Measurements from ENCODE around the gene LAMA4. TPM values are rescaled to one million over a fixed set of nuclear protein-coding genes. Genes with fewer than 3 reads are reported as not detected.

Gene LAMA4
- total RNA-seq, 4 donors from 2014 or later: 189 to 459 (median 376) TPM

DNA sequence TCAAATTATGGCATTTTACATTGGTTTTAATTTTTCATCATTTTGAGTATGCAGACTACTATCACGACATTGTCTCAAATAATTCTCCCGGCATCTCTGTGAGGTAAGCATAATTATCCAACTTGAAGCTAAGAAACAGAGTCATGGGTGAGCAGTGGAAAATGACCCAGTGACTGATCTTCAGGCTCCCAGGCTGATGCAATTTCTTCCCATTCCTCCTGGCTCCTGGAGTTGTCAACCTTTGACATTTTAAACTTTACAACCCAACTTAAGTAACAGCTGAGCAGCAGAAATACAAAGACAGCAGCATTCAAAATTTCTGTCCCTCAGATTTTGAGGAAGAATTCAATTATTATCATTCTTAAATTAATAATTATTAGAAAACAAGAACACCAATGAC lies 13.7 kb upstream of the LAMA4 start:
- ATAC-seq (ENCODE audit: low FRiP score) (peak; percentile 65), DNase-seq (ENCODE audit: low spot score) (no peak)
- TF ChIP-seq, protein P1, sequence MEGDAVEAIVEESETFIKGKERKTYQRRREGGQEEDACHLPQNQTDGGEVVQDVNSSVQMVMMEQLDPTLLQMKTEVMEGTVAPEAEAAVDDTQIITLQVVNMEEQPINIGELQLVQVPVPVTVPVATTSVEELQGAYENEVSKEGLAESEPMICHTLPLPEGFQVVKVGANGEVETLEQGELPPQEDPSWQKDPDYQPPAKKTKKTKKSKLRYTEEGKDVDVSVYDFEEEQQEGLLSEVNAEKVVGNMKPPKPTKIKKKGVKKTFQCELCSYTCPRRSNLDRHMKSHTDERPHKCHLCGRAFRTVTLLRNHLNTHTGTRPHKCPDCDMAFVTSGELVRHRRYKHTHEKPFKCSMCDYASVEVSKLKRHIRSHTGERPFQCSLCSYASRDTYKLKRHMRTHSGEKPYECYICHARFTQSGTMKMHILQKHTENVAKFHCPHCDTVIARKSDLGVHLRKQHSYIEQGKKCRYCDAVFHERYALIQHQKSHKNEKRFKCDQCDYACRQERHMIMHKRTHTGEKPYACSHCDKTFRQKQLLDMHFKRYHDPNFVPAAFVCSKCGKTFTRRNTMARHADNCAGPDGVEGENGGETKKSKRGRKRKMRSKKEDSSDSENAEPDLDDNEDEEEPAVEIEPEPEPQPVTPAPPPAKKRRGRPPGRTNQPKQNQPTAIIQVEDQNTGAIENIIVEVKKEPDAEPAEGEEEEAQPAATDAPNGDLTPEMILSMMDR (IDR thresholded peaks at IDR 0.05): no peak

DNA sequence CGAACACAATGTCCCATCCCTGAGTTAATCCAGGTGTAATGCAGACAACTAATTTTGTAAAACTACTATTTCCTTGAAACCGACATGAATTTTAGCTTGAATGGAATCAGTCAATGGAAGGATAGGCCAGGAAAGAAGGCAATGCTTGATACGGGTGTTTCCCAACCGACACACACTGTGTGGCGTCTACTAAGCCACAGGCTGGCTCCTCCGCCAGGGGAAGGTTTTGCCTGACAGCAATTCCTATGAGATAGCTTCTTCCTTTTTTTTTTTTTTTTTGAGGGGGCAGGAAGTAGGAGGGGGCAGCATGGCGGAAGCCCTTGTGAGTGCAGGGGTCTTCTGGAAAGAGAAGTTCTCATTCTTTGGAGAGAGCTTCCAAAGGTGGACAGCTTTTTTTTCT lies 12.0 kb upstream of the LAMA4 start:
- TF ChIP-seq, protein P1 (IDR thresholded peaks at IDR 0.05): no peak
- ATAC-seq (ENCODE audit: low FRiP score) (no peak), DNase-seq (ENCODE audit: low spot score) (no peak)

DNA sequence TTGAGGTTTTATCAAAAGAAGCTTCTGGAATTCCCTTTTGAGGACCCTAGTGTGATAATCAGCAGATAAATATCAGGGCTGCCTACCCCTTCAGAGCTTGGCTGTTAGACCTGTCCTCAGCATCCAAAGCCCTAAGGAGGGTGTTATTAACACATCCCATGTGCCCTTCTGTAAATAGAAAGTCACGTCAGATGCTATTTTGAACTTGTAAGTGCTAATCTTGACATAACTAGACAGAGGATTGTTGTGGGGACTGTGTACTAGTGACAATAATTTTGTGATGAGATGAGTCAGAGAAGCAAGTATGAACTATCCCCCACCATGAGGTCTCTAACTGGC lies 4.9 kb upstream of the LAMA4 start:
- DNase-seq (ENCODE audit: low spot score) (no peak), ATAC-seq (ENCODE audit: low FRiP score) (no peak)
- TF ChIP-seq, protein P1 (IDR thresholded peaks at IDR 0.05): no peak

DNA sequence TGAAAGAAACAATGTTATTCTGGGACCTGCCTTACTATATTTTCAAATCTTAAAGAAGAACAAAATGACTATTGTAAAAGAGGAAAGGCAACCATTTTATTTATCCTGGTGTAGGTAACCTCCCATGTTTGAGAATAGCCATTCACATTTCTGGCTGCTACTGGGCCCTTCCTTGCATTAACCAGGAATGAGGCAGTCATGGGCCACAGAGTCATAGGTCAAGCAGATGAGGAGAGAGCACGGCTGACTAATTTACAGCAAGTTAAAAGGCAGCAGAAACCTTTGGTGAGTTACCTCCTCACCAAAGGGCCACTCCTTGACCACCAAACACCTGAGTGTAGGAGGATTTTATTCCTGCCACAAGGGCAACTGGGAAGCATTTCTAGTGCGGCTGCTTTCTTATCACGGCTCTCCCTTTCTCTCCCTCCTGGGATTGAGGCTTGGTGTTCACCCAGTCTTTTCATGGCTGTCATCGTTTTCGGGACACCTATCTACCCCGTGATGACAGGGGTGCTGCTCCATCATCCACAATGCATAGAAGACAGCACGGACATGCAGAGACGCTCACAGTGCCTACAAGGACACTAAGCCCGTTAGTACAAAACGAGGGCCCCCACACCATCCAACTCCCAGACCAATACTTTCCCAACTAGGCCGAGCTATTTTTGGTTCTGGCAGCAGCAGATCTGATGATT lies 4.4 kb upstream of the LAMA4 start:
- ATAC-seq (ENCODE audit: low FRiP score) (no peak), DNase-seq (ENCODE audit: low spot score) (no peak)
- TF ChIP-seq, protein P1 (IDR thresholded peaks at IDR 0.05): no peak

DNA sequence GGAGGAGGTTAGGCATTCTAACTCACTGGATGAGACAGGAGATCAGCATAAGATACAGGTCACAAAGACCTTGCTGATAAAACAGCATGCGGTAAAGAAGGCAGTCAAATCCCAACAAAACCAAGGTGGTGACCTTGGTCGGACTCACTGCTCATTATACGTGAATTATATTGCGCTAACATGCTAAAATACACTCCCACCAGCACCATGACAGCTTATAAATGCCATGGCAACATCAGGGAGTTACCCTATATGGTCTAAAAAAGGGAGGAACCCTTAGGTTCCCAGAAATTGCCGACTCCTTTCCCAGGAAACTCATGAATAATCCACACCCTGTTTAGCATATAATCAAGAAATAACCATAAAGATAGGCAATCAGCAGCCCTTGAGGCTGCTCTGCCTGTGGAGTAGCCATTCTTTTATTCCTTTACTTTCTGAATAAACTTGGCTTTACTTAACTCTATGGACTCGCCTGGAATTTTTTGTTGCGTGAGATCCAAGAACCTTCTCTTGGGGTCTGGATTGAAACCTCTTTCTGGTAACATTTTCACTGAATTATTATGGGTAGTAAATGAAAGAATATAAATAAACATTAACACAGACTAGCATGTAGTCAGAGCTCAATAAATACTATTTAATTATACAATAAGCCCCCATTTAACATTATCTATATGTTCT lies 3.0 kb upstream of the LAMA4 start:
- TF ChIP-seq, protein P1 (IDR thresholded peaks at IDR 0.05): no peak
- ATAC-seq (ENCODE audit: low FRiP score) (peak; percentile 19), DNase-seq (ENCODE audit: low spot score) (no peak)

DNA sequence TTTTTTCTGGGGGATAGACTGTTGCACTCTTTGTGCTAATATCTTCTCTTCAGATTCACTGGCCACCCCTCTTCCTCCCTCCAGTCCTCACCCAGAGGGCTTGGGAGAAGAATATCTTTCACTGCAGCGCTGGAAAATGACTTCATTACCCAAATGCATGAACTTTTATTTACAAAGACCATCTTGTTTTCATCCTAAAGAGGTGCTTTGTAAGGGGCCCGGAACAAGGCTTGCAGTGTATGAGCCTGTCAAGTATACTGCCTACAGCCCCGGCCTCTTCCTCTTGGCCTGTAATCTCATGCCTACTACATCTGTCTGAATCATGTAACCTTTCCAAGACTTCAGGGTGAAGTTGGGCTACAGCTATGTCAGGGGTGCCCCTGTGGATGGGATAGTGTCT lies 554 bp upstream of the LAMA4 start:
- ATAC-seq (ENCODE audit: low FRiP score) (peak; percentile 33), DNase-seq (ENCODE audit: low spot score) (no peak)
- TF ChIP-seq, protein P1 (IDR thresholded peaks at IDR 0.05): no peak

DNA sequence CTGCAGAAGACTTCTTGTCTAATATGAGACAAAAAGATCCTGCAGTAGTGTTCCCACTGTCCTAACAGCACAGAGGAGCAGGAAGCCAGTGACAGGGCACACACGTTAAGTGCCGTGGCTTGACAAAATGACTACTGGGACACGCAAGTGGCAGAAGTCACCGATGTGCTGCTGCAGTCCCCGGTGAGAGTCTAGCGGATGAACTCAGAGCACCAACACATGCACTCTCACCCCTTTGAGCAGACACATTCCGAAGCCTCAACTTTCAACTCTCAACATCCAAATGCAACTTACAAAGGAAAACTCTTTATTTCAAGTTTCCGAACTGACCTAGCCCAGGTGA lies 898 bp downstream of the LAMA4 start:
- no peak for ATAC-seq (ENCODE audit: low FRiP score)
- TF ChIP-seq, protein P1 (IDR thresholded peaks at IDR 0.05): no peak
- no peak for DNase-seq (ENCODE audit: low spot score)

Data from omental fat pad (tissue), 4 donors.